Esophagus squamous epithelium (tissue), 4 donors: ENCODE data around the gene NKX2-2.

Experiments
- POLR2A ChIP-seq, 4 donors: fragments of 450-650 bp; IDR thresholded peaks; one replicate each; pipeline ENCODE4 v1.6.1; 2017; ENCODE audit warnings: antibody characterized with exemption in 4 of 4, mild to moderate bottlenecking in 4 of 4, moderate library complexity in 3 of 4
- TF ChIP-seq, protein P1 (sequence below), 6 experiments: fragments of 450-650 bp in 4 of 6; fragments of 200-600 bp in 2 of 6; sonication (generic) in 2 of 6; IDR thresholded peaks; one replicate each; pipeline ENCODE4 v1.5.1; 2016 to 2019; ENCODE audit warnings: antibody characterized with exemption in 6 of 6, mild to moderate bottlenecking in 4 of 6, moderate library complexity in 4 of 6

DNA sequence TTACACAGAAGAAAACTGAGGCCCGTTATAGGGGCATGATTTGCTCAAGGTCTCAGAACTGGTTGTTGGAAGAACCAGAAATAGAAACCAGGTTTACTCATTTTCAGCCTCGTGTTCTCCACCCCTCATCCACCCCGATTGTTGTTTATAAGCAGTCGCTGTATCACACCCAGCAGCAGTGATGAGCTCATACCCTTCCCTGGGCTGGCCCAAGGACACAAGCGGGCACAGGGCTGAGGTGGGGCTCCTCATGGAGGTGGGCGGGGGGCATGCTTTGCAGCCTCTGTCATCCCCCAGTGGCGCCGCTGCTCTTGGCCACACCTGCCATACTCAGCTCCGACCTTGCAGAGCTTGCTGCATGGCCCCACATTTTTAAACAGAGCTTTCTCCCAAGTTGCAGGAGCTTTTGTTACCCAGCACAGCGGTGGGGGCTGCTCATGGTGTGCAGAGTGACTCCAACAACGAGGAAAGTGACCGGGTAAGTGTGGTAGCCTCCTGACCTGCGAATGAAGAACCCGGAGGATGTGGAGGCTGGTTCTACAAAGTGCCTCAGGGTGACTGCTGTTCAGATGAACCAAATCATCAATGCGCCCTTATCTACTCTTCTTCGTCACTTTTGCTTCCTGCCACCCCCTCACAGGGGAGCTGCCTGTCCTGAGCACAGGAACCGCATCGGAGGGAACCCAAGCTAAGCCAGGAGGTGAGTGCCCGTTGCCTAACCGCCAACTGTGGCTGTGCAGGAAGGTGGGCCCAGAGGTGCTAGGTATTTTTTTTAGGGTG, 43.6 kb upstream of the NKX2-2 start:
- TF ChIP-seq, protein P1, sequence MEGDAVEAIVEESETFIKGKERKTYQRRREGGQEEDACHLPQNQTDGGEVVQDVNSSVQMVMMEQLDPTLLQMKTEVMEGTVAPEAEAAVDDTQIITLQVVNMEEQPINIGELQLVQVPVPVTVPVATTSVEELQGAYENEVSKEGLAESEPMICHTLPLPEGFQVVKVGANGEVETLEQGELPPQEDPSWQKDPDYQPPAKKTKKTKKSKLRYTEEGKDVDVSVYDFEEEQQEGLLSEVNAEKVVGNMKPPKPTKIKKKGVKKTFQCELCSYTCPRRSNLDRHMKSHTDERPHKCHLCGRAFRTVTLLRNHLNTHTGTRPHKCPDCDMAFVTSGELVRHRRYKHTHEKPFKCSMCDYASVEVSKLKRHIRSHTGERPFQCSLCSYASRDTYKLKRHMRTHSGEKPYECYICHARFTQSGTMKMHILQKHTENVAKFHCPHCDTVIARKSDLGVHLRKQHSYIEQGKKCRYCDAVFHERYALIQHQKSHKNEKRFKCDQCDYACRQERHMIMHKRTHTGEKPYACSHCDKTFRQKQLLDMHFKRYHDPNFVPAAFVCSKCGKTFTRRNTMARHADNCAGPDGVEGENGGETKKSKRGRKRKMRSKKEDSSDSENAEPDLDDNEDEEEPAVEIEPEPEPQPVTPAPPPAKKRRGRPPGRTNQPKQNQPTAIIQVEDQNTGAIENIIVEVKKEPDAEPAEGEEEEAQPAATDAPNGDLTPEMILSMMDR (IDR thresholded peaks at IDR 0.05), result no peak
- TF ChIP-seq POLR2A (IDR thresholded peaks at IDR 0.05), result no peak
